A172 (cell line): ENCODE measurements around the gene CEACAM21. TPM values are rescaled to one million over a fixed set of nuclear protein-coding genes. Genes with fewer than 3 reads are reported as not detected.
A peak's percentile ranks its signal among the peaks of the same experiment; 100 is the strongest.
"Not testable (repeated sequence)": the region's sequence is repeated elsewhere in the genome, so short reads cannot be mapped to it uniquely, and the experiment has no call there.

Experiments used
- DNase-seq: peaks from one replicate; pipeline ENCODE4 v3.0.0-alpha.2; 2015; ENCODE audit warnings: low spot score
- total RNA-seq: library from RNA; depleted of rRNA; stranded (reverse); fragments of >200 nt; shearing (Covaris generic); gene quantifications from 2 replicates; pipeline ENCODE4 v1.2.3, GENCODE V29; 2014

The CEACAM21 gene
- total RNA-seq, 1 experiment from 2014 or later, result not detected

GRCh38 chr19:41549884-41550283 is 26.1 kb upstream of the CEACAM21 start:
- DNase-seq, result no peak

GRCh38 chr19:41551212-41551610 is 24.8 kb upstream of the CEACAM21 start:
- DNase-seq, result no peak

DNA sequence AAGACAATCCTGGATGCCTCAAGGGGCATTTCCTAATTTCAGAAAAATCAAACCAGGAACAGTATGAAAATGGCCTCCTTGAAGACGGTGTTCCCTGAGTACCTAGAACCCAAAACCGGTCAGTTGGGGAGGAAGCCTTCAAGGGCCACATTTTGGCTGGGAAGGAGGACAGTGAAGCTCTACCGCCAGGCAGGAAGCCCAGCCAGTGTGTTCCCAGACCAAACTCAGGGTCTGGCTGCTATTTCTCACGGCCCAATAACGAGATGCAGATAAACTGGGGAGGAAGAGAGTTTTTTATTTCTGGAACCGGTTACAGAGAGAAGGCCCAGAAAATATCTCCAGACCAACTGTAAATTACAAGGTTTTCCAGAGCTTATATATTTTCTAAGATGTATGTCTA is 24.3 kb upstream of the CEACAM21 start:
- DNase-seq, result no peak

GRCh38 chr19:41552558-41552957 is 23.4 kb upstream of the CEACAM21 start:
- no peak for DNase-seq

DNA sequence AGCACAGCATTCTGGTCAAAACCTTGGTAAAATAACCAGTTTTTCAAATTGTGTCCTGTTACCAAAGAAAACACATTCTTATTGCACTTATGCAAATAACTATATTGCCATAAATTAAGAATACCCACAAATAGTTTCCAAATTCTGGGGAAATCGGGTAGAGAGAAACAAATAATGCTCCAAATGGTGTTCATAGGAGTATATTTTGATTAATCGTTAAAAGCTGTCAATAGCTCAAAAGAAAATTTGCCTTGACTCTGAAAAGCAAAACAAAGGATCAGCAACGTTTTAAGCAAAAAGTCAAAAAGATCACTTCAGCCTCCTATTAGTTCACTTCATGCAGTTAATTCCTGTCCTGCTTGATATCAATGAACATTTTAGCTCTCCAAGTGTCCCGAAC is 22.2 kb upstream of the CEACAM21 start:
- DNase-seq, result no peak

- DNase-seq, result no peak
These were observed 21.1 kb upstream of the CEACAM21 start for GRCh38 chr19:41554907-41555306.

- DNase-seq, result no peak
These were observed 20.2 kb upstream of the CEACAM21 start for GRCh38 chr19:41555748-41556147.

DNA sequence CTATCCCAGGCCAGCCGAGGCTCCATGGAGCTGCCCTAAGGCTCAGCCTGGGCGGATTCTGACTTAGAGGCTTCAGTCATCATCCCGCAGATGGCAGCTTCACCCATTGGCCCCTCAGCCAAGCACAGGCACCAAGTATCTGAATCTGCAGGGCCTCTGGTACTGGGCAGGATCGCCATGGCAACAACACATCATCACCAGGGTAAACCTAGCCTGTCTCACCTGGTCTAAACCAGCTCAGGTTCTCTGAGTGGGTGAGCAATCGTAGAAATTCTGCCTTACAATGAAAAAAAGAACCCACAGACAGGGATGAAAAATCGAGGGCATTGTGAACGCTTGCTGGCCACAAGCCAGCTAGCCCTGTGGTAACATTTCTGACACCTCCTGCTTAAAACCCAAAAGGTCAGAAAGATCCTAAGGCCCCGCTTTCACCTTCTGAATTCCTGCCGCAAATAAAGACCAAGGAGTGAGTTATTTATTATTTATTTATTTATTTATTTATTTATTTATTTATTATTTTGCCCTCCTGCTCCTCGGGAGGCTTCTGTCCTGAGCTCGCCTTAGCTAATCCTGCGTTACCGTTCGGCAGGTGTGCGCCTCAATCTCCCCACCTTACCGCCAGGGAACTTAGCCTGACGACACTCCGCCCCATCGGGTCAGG is 12.0 kb upstream of the CEACAM21 start:
- no peak for DNase-seq

GRCh38 chr19:41564515-41565378 is 11.2 kb upstream of the CEACAM21 start:
- no peak for DNase-seq

GRCh38 chr19:41565379-41565720 is 10.6 kb upstream of the CEACAM21 start:
- DNase-seq, result no peak

GRCh38 chr19:41566001-41566400 is 10.0 kb upstream of the CEACAM21 start:
- no peak for DNase-seq

- DNase-seq, result no peak
These were observed 6.3 kb upstream of the CEACAM21 start for GRCh38 chr19:41569481-41570150.

DNA sequence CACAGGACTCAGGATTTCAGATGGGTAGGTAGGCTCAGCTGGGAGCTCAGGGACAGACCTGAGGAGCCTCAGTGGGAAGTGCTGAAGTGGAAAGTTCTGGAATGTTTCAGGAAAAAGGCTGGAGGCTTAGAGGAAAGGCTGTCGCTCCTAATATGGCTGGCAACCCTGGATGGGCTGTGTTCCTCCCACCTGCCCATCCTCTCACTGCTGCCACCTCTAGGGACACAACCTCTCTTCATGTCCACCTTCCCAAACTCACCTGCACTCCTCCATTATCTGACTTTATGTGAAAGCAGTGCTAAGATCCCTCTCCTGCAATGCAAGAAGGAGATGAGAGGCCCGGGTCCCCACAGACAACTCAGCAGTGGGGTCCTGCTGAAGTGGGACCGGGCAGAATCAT is 5.8 kb upstream of the CEACAM21 start:
- no peak for DNase-seq

DNA sequence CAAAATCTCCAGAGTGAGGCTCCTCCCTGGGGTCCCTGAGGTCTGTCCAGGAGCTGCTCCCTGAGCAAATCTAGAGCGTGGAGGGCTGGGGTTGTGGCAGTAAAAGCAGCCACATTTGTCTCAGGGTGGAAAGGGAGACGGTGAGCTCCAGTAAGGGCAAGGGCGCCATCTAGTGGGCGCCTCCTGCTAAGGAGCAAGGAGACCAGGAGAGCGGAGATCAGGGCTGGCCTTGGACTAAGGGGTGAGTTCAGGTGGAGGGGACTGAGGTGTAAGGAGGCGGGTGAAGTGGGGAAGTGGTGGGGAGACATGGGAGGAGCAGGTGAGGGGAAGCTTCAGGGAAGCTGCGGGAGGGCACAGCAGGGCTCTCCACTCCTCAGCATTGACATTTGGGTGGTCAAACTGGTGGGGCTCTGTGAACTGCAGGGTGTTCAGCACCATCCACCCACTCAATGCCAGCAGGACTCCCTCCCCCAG is 5.3 kb upstream of the CEACAM21 start:
- DNase-seq, result peak; percentile 72

GRCh38 chr19:41577144-41577830 is 1.3 kb downstream of the CEACAM21 start:
- DNase-seq, result no peak

DNA sequence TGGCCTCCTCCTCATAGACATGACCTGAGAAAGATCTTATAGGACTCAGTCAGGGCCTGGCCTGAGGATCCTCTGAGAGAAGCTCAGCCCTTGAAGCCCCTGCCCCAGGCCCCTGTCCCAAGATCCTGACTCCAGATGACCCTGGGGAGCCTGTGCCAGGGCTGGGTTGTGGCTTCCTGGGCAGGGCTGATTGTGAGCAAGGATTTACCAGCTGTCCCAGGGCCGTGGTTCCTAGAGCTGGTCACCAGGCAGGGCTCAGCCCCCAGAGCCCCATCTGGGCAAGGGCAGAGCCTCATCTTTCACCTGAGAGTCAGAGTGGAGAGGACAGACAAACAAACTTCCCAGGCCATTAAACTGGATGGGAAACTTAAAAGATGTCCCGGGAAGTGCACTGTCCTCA is 1.9 kb downstream of the CEACAM21 start:
- no peak for DNase-seq

- no peak for DNase-seq
These were observed 2.9 kb downstream of the CEACAM21 start for GRCh38 chr19:41578886-41579285.

- not testable (repeated sequence) for DNase-seq
These were observed 5.1 kb downstream of the CEACAM21 start for GRCh38 chr19:41581068-41581467.

DNA sequence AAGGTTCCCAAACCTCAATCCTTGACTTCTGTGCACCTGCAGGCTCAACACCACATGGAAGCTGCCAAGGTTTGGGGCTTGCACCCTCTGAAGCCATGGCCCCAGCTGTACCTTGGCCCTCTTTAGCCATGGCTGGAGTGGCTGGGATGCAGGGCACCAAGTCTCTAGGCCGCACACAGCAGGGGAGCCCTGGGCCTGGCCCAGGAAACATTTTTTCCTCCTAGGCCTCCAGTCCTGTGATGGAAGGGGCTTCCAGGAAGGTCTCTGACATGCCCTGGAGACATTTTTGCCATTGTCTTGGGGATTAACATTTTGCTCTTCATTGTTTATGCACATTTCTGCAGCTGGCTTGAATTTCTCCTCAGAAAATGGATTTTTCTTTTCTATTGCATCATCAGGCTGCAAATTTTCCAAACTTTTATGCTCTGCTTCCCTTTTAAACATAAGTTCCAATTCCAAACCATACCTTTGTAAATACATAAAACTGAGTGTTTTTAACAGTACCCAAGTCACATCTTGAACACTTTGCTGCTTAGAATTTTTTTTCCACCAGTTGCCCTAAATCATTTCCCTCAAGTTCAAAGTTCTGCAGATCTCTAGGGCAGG is 6.7 kb downstream of the CEACAM21 start:
- DNase-seq, result not testable (repeated sequence)

DNA sequence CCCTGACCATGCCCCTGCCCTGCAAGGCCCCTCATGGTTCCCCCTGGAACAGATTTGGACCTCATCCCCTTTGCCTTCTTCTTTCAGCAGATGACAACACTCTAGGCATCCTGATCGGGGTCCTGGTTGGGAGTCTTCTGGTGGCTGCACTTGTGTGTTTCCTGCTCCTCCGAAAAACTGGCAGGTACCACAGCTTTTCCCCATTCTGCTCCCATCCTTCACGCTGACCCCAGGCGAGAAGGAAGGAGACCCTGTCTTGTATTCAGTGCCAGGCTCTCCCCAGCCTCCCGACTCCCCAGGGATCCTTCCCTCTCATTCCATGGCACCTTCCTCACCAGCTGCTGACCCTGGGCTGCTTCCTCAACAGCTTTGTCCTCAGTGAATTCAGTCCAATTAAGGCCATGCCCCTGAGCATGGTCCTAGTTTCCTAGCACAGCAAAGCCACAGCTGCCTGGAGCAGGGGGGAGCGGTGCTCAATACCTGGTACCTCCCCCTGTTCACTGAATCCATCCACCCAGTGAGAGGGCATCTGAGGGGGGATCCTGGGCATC is 8.4 kb downstream of the CEACAM21 start:
- DNase-seq, result no peak

DNA sequence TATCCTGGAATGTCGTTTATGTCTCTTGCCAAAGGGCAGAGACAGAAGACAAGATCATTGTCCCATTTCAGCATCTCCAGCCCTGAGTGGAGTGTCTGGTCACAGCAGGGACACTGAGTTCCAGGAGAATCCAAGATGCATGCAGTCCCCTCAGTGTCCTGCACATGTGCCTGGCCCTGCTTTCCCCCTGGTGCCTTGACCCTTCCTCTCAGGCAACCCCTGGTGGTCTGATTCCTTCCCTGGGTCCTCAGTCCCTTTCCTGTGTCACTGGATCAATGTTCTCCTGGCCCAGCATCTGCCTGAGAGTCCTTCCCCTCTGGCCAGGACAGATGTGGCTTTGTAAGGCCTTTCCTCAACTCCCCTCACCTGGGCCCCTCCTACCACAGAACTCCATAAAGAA is 9.0 kb downstream of the CEACAM21 start:
- no peak for DNase-seq
